HepG2 (cell line): Measurements from ENCODE around the gene COX7C. TPM values are rescaled to one million over a fixed set of nuclear protein-coding genes. Genes with fewer than 3 reads are reported as not detected.

Experiments
- AKNA ChIP-seq: sonication (generic); formaldehyde crosslinking; IDR thresholded peaks from 2 replicates; pipeline ENCODE4 v1.4.0; 2020; ENCODE audit warnings: missing genetic modification reagents, borderline replicate concordance
- ASH2L ChIP-seq: fragments of 300-600, 200-600 bp; sonication (generic); IDR thresholded peaks from 2 replicates; pipeline ENCODE4 v1.7.0; 2017; ENCODE audit warnings: low read depth, mild to moderate bottlenecking, moderate library complexity, mixed read lengths, low read length; ENCODE audit not compliant: insufficient read length
- ATF7-NPFF ChIP-seq: sonication (generic); formaldehyde crosslinking; IDR thresholded peaks from 2 replicates; pipeline ENCODE4 v1.8.1; 2023; ENCODE audit warnings: mild to moderate bottlenecking, low read depth, missing genetic modification reagents, moderate library complexity
- ERF ChIP-seq: IDR thresholded peaks from 2 replicates; pipeline ENCODE4 v1.6.1; 2018; ENCODE audit warnings: missing biosample characterization, missing genetic modification reagents
- ETS1 ChIP-seq: sonication (generic); formaldehyde crosslinking; IDR thresholded peaks from 2 replicates; pipeline ENCODE4 v1.4.0; 2020; ENCODE audit warnings: missing genetic modification reagents
- GABPB1 ChIP-seq: IDR thresholded peaks from 2 replicates; pipeline ENCODE4 v1.6.1; 2016; ENCODE audit warnings: mild to moderate bottlenecking, missing genetic modification reagents, moderate library complexity, missing compliant biosample characterization
- GLI4 ChIP-seq: sonication (generic); formaldehyde crosslinking; IDR thresholded peaks from 2 replicates; pipeline ENCODE4 v1.5.1; 2020; ENCODE audit warnings: missing genetic modification reagents, mild to moderate bottlenecking, moderate library complexity, borderline replicate concordance
- HNRNPUL1 ChIP-seq: fragments of 200-400 bp; formaldehyde crosslinking; IDR thresholded peaks from 2 replicates; pipeline ENCODE4 v1.6.1; 2017; ENCODE audit warnings: low read depth, mild to moderate bottlenecking, low read length, moderate library complexity
- HOXA5 ChIP-seq: sonication (generic); formaldehyde crosslinking; IDR thresholded peaks from 2 replicates; pipeline ENCODE4 v1.4.0; 2020; ENCODE audit warnings: missing genetic modification reagents
- ONECUT2 ChIP-seq: sonication (generic); formaldehyde crosslinking; IDR thresholded peaks from 2 replicates; pipeline ENCODE4 v1.4.0; 2020; ENCODE audit warnings: missing genetic modification reagents
- SP140L ChIP-seq: sonication (generic); formaldehyde crosslinking; IDR thresholded peaks from 2 replicates; pipeline ENCODE4 v1.4.0; 2020; ENCODE audit warnings: missing genetic modification reagents, borderline replicate concordance
- TCF7 ChIP-seq: sonication (generic); IDR thresholded peaks from 2 replicates; pipeline ENCODE4 v1.6.1; 2016; ENCODE audit warnings: antibody characterized with exemption, low read depth
- XBP1 ChIP-seq: sonication (generic); formaldehyde crosslinking; IDR thresholded peaks from 2 replicates; pipeline ENCODE4 v1.5.0; 2020; ENCODE audit warnings: missing genetic modification reagents
- ZBTB46 ChIP-seq: sonication (generic); formaldehyde crosslinking; IDR thresholded peaks from 2 replicates; pipeline ENCODE4 v1.4.0; 2020; ENCODE audit warnings: mild to moderate bottlenecking, missing genetic modification reagents, borderline replicate concordance
- ZNF121 ChIP-seq: sonication (generic); formaldehyde crosslinking; IDR thresholded peaks from 2 replicates; pipeline ENCODE4 v1.5.0; 2020; ENCODE audit warnings: mild to moderate bottlenecking, missing genetic modification reagents
- ZNF260 ChIP-seq: sonication (generic); formaldehyde crosslinking; IDR thresholded peaks from 2 replicates; pipeline ENCODE4 v1.4.0; 2020; ENCODE audit warnings: missing genetic modification reagents, low read depth, mild to moderate bottlenecking, borderline replicate concordance
- ZNF362 ChIP-seq: sonication (generic); formaldehyde crosslinking; IDR thresholded peaks from 2 replicates; pipeline ENCODE4 v1.4.0; 2020; ENCODE audit warnings: missing genetic modification reagents, mild to moderate bottlenecking, borderline replicate concordance
- ZNF564 ChIP-seq: sonication (generic); formaldehyde crosslinking; IDR thresholded peaks from 2 replicates; pipeline ENCODE4 v1.8.1; 2023; ENCODE audit warnings: mild to moderate bottlenecking, missing genetic modification reagents
- ZNF75D ChIP-seq: sonication (generic); formaldehyde crosslinking; IDR thresholded peaks from 2 replicates; pipeline ENCODE4 v1.8.1; 2023; ENCODE audit warnings: missing genetic modification reagents, mild to moderate bottlenecking, borderline replicate concordance
- polyA plus RNA-seq, 8 experiments: library from polyadenylated mRNA; depleted of rRNA in 3 of 8; stranded (reverse) in 7 of 8; unstranded in 1 of 8; fragments of >200 nt; fragmentation: Illumina TruSeq in 4 of 8; extraction: Trizol in 4 of 8; gene quantifications; 2 replicates each; pipeline versions ENCODE4 v1.2.1 to v1.2.3, GENCODE V29; 2011 to 2016; ENCODE audit warnings: low read depth in 4 of 8, missing spikeins in 1 of 8, mixed read lengths in 1 of 8; ENCODE audit not compliant: insufficient read depth in 1 of 8
- total RNA-seq, 5 experiments: library from RNA; depleted of rRNA; stranded (reverse); fragments of >200 nt; fragmentation: Illumina TruSeq; extraction: Trizol; gene quantifications; 2 replicates each; pipeline ENCODE4 v1.2.3, GENCODE V29; 2016; ENCODE audit warnings: low read depth in 1 of 5

COX7C gene
- total and polyA plus RNA-seq, 2 of the 13 experiments (the other 11 are each of a cell fraction or from before 2014, with no cell fraction given) = 538 to 635 TPM

- TF ChIP-seq GLI4 (CRISPR knock-in tag) = no peak
- TF ChIP-seq GABPB1 (CRISPR knock-in tag) = peak; percentile 94
- no peak for TF ChIP-seq ZNF564 (CRISPR knock-in tag)
- no peak for TF ChIP-seq HNRNPUL1
- no peak for TF ChIP-seq SP140L (CRISPR knock-in tag)
- TF ChIP-seq TCF7 = no peak
- no peak for TF ChIP-seq XBP1 (CRISPR knock-in tag)
- TF ChIP-seq HOXA5 (CRISPR knock-in tag) = no peak
- no peak for TF ChIP-seq ETS1 (CRISPR knock-in tag)
- TF ChIP-seq ZNF75D (CRISPR knock-in tag) = peak; percentile 24; the same call in 1 of the 2 replicates
- no peak for TF ChIP-seq ATF7-NPFF
- peak; percentile 74; the same call in 1 of the 2 replicates for TF ChIP-seq ERF (CRISPR knock-in tag)
- TF ChIP-seq ZNF362 (CRISPR knock-in tag) = peak; percentile 95
- no peak for TF ChIP-seq ZNF121
- no peak for TF ChIP-seq ZNF260
- no peak for TF ChIP-seq AKNA (CRISPR knock-in tag)
- no peak for TF ChIP-seq ZBTB46 (CRISPR knock-in tag)
- peak; percentile 86 for TF ChIP-seq ASH2L
- TF ChIP-seq ONECUT2 (CRISPR knock-in tag) = 0 out of 2 replicates have a peak, but pooled peaks have one; percentile 12
These were observed at the start of gene COX7C (continued) for GRCh38 chr5:86617756-86618576.
